ENCODE measurements around the gene COL2A1. TPM values are rescaled to one million over a fixed set of nuclear protein-coding genes. Genes with fewer than 3 reads are reported as not detected.

The COL2A1 gene
- total and polyA plus RNA-seq, 2 donors (not counting 3 experiments of a cell fraction or from before 2014, with no cell fraction given): not detected

DNA sequence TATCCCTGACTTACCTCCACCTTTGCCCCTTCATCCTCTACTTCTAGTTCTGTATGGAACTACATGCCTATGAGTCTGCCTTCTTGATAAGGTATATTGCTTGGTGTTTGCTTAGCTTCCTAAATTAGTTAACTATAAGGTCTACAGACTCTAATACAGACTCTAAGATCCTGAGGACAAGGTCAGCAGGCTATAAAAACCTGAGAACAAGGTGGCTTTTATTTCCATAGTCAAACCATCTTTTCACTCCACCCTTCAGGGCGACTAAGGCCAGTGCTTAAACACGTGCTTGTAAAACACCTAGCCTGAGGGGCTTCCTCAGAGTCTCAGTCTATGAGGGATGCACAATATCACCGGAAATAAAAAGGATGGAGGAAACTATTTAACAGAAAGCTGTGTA is 36.1 kb upstream of the COL2A1 start:
- FAIRE-seq (no peak), DNase-seq (ENCODE audit: low read depth, low spot score) (no peak)
- Histone ChIP-seq H3K27ac (ENCODE audit: insufficient read depth, low read depth, low read length) (no peak overlapping the region), H4K20me1 (replicated peaks; ENCODE audit: control insufficient read depth, extremely low read depth, insufficient read depth, low read length) (no peaks in the 10 kb centered on the region), H3K4me1 (ENCODE audit: control insufficient read depth, extremely low read depth, insufficient read depth, low read length) (no peaks in the 10 kb centered on the region), H3K36me3 (ENCODE audit: control insufficient read depth in 2 of 2, extremely low read depth in 1 of 2, insufficient read depth in 2 of 2, low read length in 2 of 2) (peaks cover 5 to 9% of the 10 kb centered on the region in 2 experiments), H3K4me2 (ENCODE audit: insufficient read depth, low read length) (no peak overlapping the region), H3K9me3 (replicated peaks; ENCODE audit: control insufficient read depth, insufficient read depth, low read length) (no peaks in the 10 kb centered on the region), H3K9me1 (replicated peaks; ENCODE audit: control insufficient read depth, extremely low read depth, insufficient read depth, low read length) (no peaks in the 10 kb centered on the region), H2AFZ (ENCODE audit: low read depth, low read length) (no peak overlapping the region), H3K79me2 (ENCODE audit: control insufficient read depth, insufficient read depth, low read length) (no peaks in the 10 kb centered on the region), H3K4me3 (replicated peaks in 1 of 3; ENCODE audit: insufficient read depth in 1 of 3, low read depth in 1 of 3, low read length in 3 of 3) (no peak overlapping the region), H3K27me3 (ENCODE audit: control insufficient read depth in 2 of 2, insufficient read depth in 2 of 2, low read length in 2 of 2) (no peaks in the 10 kb centered on the region), H3K9ac (replicated peaks; ENCODE audit: extremely low read depth, insufficient read depth, low read length) (no peak overlapping the region)
- ChIA-PET CTCF (no interaction called here), POLR2A (no interaction called here)
- TF ChIP-seq MYC (IDR thresholded peaks at IDR 0.05; ENCODE audit: low read depth, low read length): no peak
- no peak for TF ChIP-seq POLR2A (IDR thresholded peaks at IDR 0.05; ENCODE audit: low read depth, low read length)
- no peak for TF ChIP-seq FOS (IDR thresholded peaks at IDR 0.05; ENCODE audit: borderline replicate concordance, insufficient read depth, low read length)
- TF ChIP-seq, protein P1, sequence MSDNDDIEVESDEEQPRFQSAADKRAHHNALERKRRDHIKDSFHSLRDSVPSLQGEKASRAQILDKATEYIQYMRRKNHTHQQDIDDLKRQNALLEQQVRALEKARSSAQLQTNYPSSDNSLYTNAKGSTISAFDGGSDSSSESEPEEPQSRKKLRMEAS (IDR thresholded peaks at IDR 0.05; ENCODE audit: insufficient read depth, insufficient read length): no peak
- no peak for TF ChIP-seq JUN (IDR thresholded peaks at IDR 0.05; ENCODE audit: borderline replicate concordance, insufficient read depth, insufficient read length, low read depth)
- TF ChIP-seq EZH2 (IDR thresholded peaks at IDR 0.05; ENCODE audit: borderline replicate concordance, low read depth, low read length, severe bottlenecking): no peak
- TF ChIP-seq, protein P2, sequence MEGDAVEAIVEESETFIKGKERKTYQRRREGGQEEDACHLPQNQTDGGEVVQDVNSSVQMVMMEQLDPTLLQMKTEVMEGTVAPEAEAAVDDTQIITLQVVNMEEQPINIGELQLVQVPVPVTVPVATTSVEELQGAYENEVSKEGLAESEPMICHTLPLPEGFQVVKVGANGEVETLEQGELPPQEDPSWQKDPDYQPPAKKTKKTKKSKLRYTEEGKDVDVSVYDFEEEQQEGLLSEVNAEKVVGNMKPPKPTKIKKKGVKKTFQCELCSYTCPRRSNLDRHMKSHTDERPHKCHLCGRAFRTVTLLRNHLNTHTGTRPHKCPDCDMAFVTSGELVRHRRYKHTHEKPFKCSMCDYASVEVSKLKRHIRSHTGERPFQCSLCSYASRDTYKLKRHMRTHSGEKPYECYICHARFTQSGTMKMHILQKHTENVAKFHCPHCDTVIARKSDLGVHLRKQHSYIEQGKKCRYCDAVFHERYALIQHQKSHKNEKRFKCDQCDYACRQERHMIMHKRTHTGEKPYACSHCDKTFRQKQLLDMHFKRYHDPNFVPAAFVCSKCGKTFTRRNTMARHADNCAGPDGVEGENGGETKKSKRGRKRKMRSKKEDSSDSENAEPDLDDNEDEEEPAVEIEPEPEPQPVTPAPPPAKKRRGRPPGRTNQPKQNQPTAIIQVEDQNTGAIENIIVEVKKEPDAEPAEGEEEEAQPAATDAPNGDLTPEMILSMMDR (IDR thresholded peaks at IDR 0.05; ENCODE audit: extremely low read depth in 1 of 2, insufficient read depth in 1 of 2, low read depth in 1 of 2, low read length in 2 of 2): no peak
- no peak for TF ChIP-seq POLR2AphosphoS5 (IDR thresholded peaks at IDR 0.05; ENCODE audit: insufficient read depth, low read depth, low read length)
- no peak for TF ChIP-seq GATA2 (IDR thresholded peaks at IDR 0.05; ENCODE audit: insufficient read depth, insufficient read length, low read depth, low read length)
- dilution Hi-C loops (cut with MboI; ENCODE audit: extremely low pct_ligation_motif_present, low sequenced_read_pairs): no loop called here
- no TSS peak for BruUV-seq (replicated peaks)
- intact Hi-C loops (cut with micrococcal nuclease): no loop called here

Data from endothelial cell of umbilical vein (primary cell).